RPMI8226 (cell line): ENCODE measurements around the gene BCL2L14.

ENCODE experiments used
- DNase-seq: peaks from one replicate; pipeline ENCODE4 v3.0.0-alpha.2; 2015

BCL2L14 gene

DNA sequence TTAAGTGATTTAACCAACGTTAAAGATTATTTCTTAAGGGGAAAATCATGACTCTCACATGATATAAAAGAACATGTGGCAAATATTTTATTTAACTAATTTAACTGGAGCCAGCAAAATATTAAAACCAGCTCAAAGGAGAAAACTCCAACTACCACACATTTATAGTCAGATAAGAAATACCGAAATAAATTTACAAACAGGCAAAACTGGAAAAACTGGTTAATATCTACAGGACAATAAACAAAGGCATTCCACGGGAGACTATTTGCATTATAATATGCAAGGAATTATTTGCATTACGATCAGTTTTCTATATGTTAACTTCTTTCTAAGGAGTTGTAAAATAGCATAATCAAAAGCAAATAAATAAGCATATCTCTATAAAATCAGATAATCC lies 13.8 kb upstream of the BCL2L14 start:
- no peak for DNase-seq

DNA sequence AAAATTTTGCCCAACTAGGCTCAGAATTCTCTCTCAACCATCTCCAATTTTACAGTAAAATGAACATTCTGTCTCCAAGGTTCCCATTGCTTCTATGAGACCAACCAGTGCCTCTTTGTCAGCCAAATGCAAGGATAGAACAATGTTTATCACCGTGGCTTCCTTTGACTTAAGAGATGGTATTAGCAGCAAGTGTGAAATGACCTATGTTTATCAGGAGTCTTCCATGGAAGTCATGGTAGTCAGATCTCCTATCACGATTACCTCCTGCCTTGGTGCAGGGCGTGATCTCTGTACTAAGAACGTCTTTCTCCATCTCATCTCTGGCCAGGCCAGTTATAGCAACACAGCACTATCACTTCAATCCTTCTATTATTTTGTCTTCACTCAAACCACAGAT lies 6.1 kb upstream of the BCL2L14 start:
- DNase-seq, result no peak

DNA sequence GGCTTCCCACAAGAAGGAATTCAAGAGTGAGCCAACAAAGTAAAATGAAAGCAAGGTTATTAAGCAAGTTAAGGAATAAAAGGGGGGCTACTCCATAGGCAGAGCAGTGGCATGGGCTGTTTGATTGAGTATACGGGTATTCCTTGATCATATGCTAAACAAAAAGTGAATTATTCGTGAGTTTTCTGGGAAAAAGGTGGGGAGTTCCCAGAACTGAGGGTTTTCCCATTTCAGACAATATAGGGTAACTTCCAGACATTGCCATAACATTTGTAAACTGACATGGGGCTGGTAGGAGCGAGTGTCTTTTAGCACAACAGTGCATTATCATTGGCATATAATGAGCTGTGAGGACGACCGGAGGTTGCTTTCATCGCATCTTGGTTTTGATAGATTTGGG lies 2.0 kb upstream of the BCL2L14 start:
- DNase-seq, result no peak

DNA sequence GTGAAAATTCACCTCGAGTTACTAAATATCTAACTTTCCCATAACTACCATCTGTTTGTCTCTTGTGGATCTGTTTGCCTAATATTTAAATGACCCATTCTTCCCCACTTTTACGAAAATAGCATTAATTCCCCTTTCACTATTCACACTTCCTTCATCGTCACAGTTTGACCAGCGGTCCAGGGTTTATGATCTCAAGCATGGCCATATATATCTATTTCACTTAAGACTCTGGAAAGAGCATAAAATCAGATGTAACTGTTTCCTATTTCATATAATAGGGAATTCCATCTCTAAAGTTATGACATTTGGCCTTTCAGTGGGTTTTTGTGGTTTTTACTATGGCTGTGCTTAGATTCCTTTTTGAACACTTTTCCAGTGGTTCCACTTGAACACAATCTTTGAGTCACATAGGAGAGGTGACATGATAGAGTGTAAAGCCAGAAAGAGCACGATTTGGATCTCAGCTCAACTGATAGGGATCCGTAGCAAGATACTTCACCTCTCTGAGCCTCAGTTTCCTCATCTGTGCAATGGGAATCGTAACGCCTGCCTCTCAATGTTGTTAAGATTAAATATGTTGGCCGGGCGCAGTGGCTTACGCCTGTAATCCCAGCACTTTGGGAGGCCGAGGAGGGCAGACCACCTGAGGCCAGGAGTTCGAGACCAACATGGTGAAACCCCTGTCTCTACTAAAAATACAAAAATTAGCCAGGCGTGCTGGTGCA lies 754 bp upstream of the BCL2L14 start:
- no peak for DNase-seq

DNA sequence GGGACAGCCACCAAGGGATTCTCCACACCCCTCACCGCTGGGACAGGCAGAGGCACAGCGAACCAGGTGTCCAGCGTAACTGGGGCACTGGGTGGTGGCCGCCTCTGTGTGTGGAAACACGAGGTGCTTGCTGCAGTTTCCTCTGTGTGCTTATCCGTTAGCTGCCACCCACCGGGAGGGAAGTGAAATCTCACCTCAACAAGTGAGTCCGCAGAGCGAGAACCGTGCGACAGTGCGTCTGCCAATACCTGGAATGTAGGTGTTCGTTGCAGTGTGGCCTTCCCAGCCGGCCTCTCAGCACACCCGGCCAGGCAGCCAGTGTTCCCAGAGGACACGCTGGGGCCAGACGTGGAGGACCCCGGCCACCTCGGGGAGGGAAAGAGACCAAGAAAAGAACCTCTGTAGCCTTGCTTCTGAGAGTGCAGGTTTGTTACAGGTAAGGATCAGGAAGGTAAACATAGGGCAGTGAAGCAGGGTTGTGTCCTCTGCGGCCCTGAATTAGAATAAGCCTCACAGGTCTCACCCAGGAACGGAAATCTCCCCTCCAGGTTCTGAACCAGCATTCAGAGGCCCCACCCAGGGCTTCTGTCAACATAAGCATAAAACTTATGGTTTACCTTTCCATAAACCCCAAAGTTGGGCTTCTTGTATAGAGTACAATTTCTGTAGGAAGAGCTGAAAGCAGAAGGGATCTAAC lies 1.5 kb downstream of the BCL2L14 start:
- DNase-seq, result no peak

DNA sequence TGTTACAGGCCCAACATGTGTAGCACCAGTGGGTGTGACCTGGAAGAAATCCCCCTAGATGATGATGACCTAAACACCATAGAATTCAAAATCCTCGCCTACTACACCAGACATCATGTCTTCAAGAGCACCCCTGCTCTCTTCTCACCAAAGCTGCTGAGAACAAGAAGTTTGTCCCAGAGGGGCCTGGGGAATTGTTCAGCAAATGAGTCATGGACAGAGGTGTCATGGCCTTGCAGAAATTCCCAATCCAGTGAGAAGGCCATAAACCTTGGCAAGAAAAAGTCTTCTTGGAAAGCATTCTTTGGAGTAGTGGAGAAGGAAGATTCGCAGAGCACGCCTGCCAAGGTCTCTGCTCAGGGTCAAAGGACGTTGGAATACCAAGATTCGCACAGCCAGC lies 8.6 kb downstream of the BCL2L14 start:
- no peak for DNase-seq

DNA sequence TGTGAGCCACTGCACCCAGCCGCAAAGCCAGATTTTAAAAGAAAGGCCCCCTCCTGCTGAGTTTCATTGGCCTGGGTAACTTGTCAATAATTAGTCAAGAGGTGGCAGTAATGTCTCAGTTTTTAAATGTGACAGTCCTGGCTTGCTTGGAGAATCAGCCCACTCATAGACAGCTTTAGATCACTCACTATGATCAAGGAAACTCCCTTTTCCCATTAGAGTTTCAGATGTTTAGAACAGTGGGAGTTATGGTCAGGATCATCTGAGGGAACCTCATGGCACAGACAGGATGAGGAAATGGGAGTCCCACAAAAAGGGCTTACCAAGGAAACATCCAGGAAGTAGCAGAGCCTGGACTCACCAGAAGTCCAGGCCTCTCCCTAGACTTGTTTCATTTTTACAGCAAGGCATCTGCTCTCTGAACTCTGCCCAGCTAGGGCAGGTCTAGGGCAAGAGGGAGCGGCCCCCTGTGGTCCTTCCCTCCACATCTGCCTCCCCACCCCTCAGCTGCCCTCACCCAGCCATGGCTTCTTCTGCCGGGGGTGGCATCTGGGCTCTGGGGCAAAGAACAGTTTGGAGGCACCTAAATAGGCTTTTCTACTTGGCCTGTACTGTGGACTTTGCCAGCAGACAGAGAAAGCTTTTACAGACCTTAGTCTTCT lies 11.2 kb downstream of the BCL2L14 start:
- peak; percentile 38 for DNase-seq

DNA sequence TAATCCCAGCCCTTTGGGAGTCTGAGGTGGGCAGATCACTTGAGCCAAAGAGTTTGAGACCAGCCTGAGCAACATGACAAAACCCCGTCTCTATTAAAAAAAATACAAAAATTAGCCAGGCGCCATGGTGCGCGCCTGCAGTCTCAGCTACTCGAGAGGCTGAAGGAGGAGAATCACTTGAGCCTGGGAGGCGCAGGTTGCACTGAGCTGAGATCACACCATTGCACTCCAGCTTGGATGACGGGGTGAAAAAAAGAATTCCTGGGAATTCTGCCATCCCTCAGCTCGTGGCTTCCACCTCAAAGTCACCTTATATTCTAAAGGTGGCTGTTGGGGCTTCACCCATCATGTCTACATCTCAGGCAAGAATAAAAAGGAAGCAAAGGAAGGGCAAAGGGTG lies 12.9 kb downstream of the BCL2L14 start:
- DNase-seq, result no peak

DNA sequence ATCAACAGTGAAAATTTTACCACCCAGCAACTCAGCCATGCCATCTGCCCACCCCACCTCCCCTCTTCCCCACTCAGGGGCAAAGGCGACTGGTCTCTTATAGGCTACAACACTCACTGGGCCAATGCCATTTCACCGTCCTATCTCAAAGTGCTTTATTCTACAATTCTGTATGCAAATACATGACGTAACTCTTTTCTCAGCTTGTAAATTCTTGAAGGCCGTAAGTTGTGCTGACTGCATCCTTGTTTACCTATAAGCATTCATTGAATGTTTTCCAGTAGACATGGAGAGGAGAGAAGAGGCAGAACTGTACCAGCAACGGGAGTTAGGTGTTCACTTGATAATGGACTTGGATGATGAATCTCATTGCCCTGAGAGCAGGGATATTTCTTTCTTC lies 15.6 kb downstream of the BCL2L14 start:
- DNase-seq, result no peak

DNA sequence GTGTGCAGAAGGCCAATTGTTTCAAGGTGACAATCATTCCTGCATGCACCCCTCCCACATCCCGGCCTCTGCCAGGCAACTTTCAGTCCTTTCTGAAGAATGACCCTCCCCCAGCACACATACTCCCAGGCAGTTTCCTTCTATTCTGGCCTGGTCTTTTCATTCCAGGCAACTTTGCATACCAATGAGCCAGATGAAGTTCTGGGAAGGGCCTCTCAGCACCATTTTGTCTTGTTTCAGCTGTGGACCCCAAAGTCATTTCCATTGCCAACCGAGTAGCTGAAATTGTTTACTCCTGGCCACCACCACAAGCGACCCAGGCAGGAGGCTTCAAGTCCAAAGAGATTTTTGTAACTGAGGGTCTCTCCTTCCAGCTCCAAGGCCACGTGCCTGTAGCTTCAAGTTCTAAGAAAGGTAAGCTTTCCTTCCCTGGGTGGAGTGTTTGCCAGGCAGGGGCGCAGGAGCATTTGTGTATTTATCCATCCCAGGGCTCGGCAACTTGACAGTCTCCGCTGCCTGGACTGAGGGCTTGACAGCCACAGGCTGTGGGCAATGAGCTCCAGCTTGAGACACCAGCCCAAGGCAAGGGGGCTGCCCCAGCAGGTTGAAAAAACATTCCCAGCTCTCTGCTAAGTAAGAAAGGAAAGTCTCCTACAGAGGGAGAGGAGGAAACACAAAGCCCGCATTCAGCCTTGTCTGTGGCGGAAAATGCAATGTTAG lies 16.4 kb downstream of the BCL2L14 start:
- no peak for DNase-seq

DNA sequence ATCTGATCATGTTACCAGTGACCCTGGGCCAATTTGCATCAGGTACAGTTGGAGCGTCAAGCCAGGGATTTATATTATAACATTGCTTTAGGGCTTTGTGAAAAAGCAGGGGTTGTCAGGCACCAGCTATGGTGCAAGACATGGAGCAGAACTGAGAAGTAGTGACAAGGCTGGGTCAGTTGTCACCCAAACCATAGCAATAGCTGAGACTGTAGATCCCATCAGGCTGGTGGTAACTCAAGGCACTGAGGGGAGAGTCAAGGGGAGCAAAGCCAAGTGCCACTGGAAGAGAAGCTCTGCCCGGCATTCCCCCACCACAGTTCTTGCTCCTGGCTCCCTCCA lies 16.9 kb downstream of the BCL2L14 start:
- DNase-seq, result no peak

DNA sequence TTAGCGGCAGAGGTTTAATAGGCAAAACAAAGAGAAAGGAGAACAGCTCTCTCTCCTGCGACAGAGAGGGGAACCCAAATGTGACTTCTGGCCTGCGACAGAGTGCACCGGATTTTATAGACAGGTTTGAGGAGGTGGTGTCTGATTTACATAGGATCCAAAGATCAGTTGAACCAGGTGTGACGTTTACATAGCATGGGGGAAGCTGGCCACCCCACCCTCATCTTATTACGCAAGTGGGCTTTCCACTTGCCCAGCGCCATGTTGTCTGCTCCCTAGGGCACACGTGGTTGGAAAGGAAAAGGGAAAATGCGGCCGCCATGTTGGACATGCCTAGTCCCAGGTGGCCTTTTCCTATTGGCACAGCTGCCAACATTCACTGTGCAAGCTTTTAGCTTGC lies 17.4 kb downstream of the BCL2L14 start:
- no peak for DNase-seq

DNA sequence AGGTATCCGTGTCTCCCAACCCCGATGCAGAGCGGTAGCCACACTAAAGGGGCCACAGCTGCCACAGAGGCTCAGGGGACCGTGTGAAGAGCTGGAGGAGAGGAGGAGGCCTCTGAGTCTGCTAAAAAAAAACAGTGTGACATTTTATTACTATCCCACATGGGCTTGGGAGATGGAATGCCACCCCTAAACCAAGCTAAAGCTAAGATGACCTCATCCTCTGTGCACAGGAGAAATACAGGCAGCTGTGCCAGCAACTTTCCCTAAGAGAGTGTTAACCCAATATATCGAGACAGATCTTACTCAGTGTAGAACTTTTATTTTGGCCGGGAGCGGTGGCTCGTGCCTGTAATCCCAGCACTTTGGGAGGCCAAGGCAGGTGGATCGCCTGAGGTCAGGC lies 18.0 kb downstream of the BCL2L14 start:
- no peak for DNase-seq

DNA sequence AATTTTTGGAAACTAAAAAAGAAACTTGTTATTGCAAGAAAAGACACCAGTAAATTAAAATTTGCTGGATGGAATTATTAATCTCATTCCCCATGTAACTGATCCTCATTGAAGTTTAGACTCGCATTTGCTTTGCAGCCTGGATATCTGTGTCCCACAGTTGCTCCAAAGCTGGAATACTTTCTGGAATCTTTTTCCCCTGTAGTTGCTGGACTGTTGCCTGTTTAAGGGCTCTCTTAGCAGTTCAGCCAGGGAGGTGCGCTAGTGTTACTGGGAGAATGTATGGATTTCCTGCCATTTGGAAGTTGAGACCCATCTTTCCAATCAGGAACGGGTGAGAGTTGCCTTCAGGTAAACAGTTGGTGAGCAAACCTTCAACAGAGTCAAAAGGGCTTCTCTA lies 20.3 kb downstream of the BCL2L14 start:
- no peak for DNase-seq

DNA sequence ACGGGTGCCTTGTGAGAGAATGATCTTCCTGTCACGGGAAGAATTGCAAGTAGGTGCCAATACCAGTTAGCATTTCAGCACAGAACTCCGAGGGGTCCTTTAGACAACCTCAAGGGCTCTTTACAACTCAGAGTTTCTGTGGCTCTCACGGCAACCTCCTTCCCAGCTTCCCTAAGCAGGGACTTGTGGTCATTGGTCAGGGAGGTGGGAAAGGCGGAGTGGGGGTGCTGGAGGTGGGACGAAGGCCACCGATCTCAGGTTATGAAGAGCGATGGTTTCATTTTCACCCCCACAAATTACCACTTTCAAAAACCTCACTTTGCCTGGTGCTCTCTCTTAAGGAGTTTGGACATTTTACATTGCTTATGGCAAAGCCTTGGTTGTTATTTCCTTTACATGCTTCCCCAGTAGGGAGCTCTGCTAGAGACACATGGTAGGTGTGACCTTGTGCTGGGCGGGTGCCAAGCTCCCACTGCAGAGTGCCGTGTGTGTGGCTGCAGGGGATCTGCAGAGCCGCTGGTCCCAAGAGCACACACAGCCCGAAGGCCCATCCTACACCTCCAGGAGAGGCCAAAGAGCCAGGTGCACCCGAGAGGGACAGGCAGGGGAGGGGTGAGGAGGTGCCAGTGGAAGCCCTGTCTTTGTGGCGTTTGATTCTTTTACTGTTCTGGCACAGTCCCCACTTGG lies 21.4 kb downstream of the BCL2L14 start:
- DNase-seq, result peak; percentile 50

DNA sequence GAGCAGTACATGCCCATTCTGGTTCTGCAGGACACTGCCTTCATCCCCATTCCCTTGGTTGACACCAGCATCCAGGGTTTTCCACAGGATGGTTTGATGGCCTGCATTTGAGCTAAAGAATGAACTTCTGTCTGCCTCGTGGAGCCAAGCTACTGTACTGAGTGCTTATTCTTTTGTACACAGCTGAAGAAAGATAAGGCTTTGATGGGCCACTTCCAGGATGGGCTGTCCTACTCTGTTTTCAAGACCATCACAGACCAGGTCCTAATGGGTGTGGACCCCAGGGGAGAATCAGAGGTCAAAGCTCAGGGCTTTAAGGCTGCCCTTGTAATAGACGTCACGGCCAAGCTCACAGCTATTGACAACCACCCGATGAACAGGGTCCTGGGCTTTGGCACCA lies 23.7 kb downstream of the BCL2L14 start:
- no peak for DNase-seq

DNA sequence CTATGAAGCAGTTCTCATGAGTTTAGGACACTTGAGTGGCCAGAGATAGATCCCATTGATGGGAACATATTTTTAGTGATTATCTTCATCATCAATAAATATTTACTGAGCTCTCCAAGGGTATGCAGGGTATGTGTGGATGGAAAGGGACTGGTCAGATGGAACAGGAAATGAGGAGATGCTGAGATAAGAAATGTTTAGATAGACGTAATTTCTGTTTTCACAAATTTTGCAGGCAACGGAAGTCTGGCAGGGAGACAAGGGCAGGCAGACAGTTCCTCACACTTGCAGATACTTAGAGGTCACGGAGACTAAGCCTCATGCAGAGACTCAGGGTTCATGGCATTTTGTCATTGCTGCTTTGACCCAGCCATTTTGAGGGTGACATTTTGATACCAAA lies 24.3 kb downstream of the BCL2L14 start:
- no peak for DNase-seq

DNA sequence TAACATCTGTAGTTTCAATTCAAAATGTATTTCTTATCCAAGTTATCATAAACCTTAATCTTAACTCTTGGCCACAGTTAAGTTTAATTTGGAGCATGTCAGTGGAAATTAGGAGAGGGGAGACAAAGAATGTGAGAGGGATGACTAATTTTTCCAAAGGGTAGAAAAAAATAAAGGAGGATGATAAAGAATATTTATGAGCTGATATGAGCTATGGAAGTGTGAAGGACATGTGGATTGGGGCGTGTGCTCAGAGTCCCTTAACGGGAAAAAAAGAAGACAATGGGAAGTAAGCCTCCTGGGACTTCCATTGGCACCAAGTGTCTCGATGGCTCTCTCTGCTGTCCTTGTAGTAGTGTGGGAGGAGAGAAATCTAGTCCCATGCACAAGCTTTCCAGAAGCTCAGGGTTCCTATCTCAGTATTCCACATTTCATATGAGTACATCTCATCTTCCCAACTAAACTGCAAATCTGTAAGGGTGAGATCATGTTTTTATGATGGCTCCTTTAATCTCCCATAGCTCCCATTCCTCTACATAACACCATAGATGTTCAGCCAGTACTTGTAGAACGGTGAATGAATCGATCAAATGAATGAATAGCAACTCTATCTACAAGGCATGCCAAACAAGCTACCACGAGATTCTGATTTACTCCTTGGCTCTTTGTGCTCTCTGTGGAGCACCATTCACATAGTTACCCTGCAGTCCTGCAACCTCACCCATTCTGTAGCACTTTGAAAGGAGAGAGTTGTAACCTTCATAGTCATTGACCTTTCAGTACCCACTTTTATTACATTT lies 27.4 kb downstream of the BCL2L14 start:
- DNase-seq, result no peak

DNA sequence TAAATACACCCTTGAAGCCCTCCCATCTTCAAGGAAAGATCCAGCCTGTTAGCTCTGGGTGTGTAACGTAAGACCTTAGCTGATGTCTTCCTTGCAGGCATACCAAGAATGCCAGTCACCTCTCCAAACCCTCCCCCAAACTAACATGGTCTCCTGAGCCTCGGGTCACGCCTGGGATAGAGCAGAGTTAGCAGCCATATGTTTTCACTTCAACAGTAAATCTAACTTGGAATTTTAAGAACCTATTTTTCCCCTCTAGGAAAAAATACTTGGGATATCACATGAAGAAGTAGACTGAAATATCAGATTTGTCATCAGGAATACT lies 27.9 kb downstream of the BCL2L14 start:
- no peak for DNase-seq

DNA sequence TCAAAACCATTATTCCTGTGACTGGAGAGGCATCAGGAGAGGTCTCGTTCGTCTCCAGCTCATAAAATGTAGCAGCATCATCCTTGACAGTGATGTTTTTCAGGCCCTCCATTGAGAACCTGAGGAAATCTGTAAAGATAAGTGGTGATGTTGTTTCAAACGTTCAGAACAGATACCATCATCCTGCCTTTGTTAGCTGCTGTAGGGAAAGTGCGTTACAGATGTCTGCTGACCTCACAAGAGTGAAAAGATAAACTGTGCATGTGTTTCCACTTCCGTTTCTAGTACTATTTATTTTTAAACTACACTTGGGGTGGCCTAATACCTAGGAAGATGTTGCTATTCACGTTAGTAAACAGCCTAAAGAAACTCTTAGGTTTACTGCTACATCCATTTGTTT lies 28.4 kb downstream of the BCL2L14 start:
- no peak for DNase-seq

DNA sequence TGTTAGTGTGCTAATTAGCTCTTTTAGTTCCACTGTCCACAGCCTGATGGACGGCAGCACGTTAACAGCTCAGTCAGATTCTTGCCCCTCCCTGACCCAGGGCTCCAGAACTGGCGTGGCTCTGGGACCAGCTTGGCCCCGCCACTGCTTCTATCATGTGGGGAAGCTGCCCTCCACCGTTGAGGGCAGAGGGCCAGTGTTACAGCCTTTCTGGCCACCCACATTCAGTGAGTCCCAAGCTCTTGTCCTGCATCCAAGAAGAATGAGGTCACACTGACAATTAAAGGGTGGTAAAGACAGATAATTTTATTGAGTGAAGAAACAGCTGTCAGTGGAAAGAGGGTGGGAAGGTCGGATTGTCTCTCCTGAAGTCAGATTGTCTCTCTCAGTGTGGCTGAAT lies 36.9 kb downstream of the BCL2L14 start:
- no peak for DNase-seq

DNA sequence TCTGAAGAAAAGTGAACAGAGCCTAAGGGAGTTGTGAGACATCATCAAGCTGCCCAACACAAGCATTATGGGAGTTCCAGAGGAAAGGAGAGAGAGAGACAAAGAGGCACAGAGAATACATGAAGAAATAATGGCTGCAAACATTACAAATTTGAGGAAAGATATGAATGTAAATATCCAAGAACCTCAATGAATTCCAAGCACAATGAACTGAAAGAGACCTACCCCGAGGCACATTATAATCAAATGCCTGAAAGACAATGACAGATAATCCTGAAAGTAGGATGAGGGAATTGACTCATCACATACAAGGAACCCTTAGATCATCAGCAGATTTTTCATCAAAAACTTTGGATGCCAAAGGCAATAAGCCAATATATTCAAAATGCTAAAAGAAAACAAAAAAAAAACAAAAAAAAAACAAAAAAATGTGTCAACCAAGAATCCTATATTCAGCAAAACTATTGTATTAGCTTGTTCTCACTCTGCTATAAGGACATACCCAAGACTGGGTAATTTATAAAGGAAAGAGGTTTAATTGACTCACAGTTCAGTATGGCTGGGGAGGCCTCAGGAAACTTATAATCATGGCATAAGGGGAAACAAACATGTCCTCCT lies 37.8 kb downstream of the BCL2L14 start:
- DNase-seq, result no peak
